Sigmoid colon (tissue), 4 donors: ENCODE data around the gene SLC24A4.

ENCODE experiments used
- EP300 ChIP-seq, 4 donors: sonication (generic); formaldehyde crosslinking; IDR thresholded peaks; one replicate each; pipeline ENCODE4 v1.6.1; 2017; ENCODE audit warnings: antibody characterized with exemption in 4 of 4
- POLR2A ChIP-seq, 2 donors: fragments of 450-650 bp; IDR thresholded peaks; one replicate each; pipeline ENCODE4 v1.6.1; 2016; ENCODE audit warnings: antibody characterized with exemption in 2 of 2, mild to moderate bottlenecking in 2 of 2, moderate library complexity in 2 of 2
- TF ChIP-seq, protein P1 (sequence below), 4 experiments: fragments of 450-650 bp in 3 of 4; fragments of 200-600 bp in 1 of 4; IDR thresholded peaks; one replicate each; pipeline ENCODE4 v1.5.1; 2016 to 2019; ENCODE audit warnings: antibody characterized with exemption in 4 of 4, mild to moderate bottlenecking in 3 of 4, moderate library complexity in 2 of 4

DNA sequence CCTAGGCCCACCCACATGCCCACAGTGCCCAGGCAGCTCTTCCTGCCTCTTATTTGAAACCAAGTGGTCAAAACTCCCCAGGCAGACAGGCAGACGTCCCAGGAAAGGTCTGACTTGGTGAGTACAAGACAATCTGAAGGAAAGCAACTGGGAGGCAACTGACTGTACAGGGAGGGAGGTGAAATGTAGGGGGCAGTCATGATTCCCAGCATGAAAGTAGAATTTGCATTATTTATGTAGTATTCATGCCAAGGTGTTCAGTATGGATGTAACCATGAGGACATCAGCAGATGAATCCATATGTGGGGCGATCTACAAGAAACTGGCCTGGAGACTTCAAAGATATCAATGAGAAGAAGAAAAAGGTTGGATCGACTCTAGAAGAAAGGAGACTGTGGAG lies 46.1 kb downstream of the SLC24A4 start:
- TF ChIP-seq, protein P1, sequence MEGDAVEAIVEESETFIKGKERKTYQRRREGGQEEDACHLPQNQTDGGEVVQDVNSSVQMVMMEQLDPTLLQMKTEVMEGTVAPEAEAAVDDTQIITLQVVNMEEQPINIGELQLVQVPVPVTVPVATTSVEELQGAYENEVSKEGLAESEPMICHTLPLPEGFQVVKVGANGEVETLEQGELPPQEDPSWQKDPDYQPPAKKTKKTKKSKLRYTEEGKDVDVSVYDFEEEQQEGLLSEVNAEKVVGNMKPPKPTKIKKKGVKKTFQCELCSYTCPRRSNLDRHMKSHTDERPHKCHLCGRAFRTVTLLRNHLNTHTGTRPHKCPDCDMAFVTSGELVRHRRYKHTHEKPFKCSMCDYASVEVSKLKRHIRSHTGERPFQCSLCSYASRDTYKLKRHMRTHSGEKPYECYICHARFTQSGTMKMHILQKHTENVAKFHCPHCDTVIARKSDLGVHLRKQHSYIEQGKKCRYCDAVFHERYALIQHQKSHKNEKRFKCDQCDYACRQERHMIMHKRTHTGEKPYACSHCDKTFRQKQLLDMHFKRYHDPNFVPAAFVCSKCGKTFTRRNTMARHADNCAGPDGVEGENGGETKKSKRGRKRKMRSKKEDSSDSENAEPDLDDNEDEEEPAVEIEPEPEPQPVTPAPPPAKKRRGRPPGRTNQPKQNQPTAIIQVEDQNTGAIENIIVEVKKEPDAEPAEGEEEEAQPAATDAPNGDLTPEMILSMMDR (IDR thresholded peaks at IDR 0.05) = no peak
- TF ChIP-seq POLR2A (IDR thresholded peaks at IDR 0.05) (no peak), EP300 (IDR thresholded peaks at IDR 0.05) (no peak)
